Skin epidermis (tissue), 12 donors: Measurements from ENCODE around the gene SSH3.
A peak's percentile ranks its signal among the peaks of the same experiment; 100 is the strongest.

Experiments
- H3K27ac ChIP-seq, 21 experiments: fragments of 200-600 bp; sonication (generic) in 11 of 21; one replicate each; pipeline ENCODE4 v1.5.0; 2020; ENCODE audit warnings: mild to moderate bottlenecking in 3 of 21, inconsistent platforms in 2 of 21, moderate library complexity in 2 of 21
- H3K4me3 ChIP-seq, 7 experiments: fragments of 200-600 bp; sonication (generic) in 2 of 7; one replicate each; pipeline ENCODE4 v1.5.0; 2020; ENCODE audit warnings: inconsistent platforms in 2 of 7, mild to moderate bottlenecking in 2 of 7, moderate library complexity in 1 of 7

Gene SSH3

GRCh38 chr11:67266449-67267187 is 36.7 kb upstream of the SSH3 start, which contains the start of gene GRK2:
Gene GRK2 (plus strand): TSS chr11:67266473. CDS start chr11:67266700, 227 bp downstream.
- Histone ChIP-seq H3K4me3 (peak within 1 kb of the TSS; percentile 89 to 99 (median 94)), H3K27ac (peak within 1 kb of the TSS; percentile 65 to 100 (median 97))

- H3K4me3 ChIP-seq, result peak overlapping the region; percentile 89 to 99 (median 94)
- peak overlapping the region; percentile 65 to 100 (median 97) for H3K27ac ChIP-seq
Observed at GRCh38 chr11:67267188-67268080, 35.9 kb upstream of the SSH3 start.

- Histone ChIP-seq H3K27ac (peak overlapping the region; percentile 32 to 100 (median 97)), H3K4me3 (peak overlapping the region; percentile 89 to 99 (median 94))
Observed at GRCh38 chr11:67268081-67268961, 35.0 kb upstream of the SSH3 start.

- H3K4me3 ChIP-seq, result peak overlapping the region in 5 of 7 experiments; percentile 3 to 99 (median 94)
- peak overlapping the region in 20 of 21 experiments; percentile 67 to 100 (median 94) for H3K27ac ChIP-seq
Observed at GRCh38 chr11:67268962-67269268, 34.4 kb upstream of the SSH3 start.

GRCh38 chr11:67269401-67270255 is 33.7 kb upstream of the SSH3 start:
- Histone ChIP-seq H3K27ac (peak overlapping the region in 20 of 21 experiments; percentile 67 to 100 (median 94)), H3K4me3 (peak overlapping the region; percentile 11 to 99 (median 22))

GRCh38 chr11:67270256-67271204 is 32.8 kb upstream of the SSH3 start:
- Histone ChIP-seq H3K27ac (peak overlapping the region in 20 of 21 experiments; percentile 67 to 100 (median 94)), H3K4me3 (peak overlapping the region; percentile 11 to 99 (median 22))

- H3K27ac ChIP-seq, result peak overlapping the region in 19 of 21 experiments; percentile 34 to 100 (median 94)
Observed at GRCh38 chr11:67271205-67271540, 32.2 kb upstream of the SSH3 start.

GRCh38 chr11:67271541-67272284 is 31.6 kb upstream of the SSH3 start:
- H3K27ac ChIP-seq, result peak overlapping the region in 20 of 21 experiments; percentile 34 to 100 (median 93)
- peak overlapping the region in 3 of 7 experiments; percentile 22 to 95 (median 33) for H3K4me3 ChIP-seq

More at GRCh38 chr11:67271205-67271540, 32.2 kb upstream of the SSH3 start:
- peak overlapping the region in 3 of 7 experiments; percentile 22 to 95 (median 33) for H3K4me3 ChIP-seq

GRCh38 chr11:67272327-67273259 is 30.7 kb upstream of the SSH3 start:
- Histone ChIP-seq H3K4me3 (peak overlapping the region in 1 of 7 experiments; percentile 0), H3K27ac (peak overlapping the region in 19 of 21 experiments; percentile 51 to 100 (median 93))

GRCh38 chr11:67273260-67273990 is 29.9 kb upstream of the SSH3 start:
- H3K4me3 ChIP-seq, result no peak overlapping the region
- H3K27ac ChIP-seq, result peak overlapping the region in 19 of 21 experiments; percentile 43 to 100 (median 93)

- Histone ChIP-seq H3K27ac (peak overlapping the region in 20 of 21 experiments; percentile 34 to 100 (median 93)), H3K4me3 (no peak overlapping the region)
Observed at GRCh38 chr11:67274768-67275605, 28.3 kb upstream of the SSH3 start.

GRCh38 chr11:67275606-67276409 is 27.5 kb upstream of the SSH3 start:
- peak overlapping the region in 20 of 21 experiments; percentile 34 to 100 (median 93) for H3K27ac ChIP-seq
- no peak overlapping the region for H3K4me3 ChIP-seq

- Histone ChIP-seq H3K4me3 (peak overlapping the region in 5 of 7 experiments; percentile 8 to 20 (median 18)), H3K27ac (peak overlapping the region; percentile 36 to 100 (median 93))
Observed at GRCh38 chr11:67276781-67277230, 26.5 kb upstream of the SSH3 start.
